OCI-LY3 (cell line): ENCODE data around the gene CMTM4.

Source experiments
- EZH2phosphoT487 ChIP-seq: fragments of 200-600 bp; shearing (Covaris generic); IDR thresholded peaks from 2 replicates; pipeline ENCODE4 v1.6.1; 2018; ENCODE audit warnings: antibody characterized with exemption, mixed run types, low read depth
- TF ChIP-seq, protein P1 (sequence below): fragments of 200-600, 300-600 bp; sonication (generic); IDR thresholded peaks from 2 replicates; pipeline ENCODE4 v1.5.1; 2014; ENCODE audit warnings: antibody characterized with exemption, low read length, low read depth

DNA sequence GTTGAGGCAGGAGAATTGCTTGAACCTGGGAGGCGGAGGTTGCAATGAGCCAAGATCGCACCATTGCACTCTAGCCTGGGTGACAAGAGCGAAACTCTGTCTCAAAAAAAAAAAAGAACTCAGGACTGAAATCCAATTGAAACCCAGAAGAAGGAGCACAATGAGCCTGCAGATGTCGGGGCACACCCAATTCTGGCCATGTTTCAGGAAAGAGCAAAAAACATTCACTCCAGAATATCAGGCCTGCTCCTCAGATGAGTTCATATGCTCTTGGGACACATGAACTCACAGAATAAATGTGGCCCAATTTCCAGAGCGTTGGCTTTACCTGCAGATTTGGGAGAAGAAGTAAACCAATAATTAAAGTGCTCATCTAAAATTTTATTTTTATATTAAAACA, 120.2 kb downstream of the CMTM4 start:
- TF ChIP-seq, protein P1, sequence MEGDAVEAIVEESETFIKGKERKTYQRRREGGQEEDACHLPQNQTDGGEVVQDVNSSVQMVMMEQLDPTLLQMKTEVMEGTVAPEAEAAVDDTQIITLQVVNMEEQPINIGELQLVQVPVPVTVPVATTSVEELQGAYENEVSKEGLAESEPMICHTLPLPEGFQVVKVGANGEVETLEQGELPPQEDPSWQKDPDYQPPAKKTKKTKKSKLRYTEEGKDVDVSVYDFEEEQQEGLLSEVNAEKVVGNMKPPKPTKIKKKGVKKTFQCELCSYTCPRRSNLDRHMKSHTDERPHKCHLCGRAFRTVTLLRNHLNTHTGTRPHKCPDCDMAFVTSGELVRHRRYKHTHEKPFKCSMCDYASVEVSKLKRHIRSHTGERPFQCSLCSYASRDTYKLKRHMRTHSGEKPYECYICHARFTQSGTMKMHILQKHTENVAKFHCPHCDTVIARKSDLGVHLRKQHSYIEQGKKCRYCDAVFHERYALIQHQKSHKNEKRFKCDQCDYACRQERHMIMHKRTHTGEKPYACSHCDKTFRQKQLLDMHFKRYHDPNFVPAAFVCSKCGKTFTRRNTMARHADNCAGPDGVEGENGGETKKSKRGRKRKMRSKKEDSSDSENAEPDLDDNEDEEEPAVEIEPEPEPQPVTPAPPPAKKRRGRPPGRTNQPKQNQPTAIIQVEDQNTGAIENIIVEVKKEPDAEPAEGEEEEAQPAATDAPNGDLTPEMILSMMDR, result no peak
- no peak for TF ChIP-seq EZH2phosphoT487
